NB4 (cell line): ENCODE results near the gene LCN6.

Source experiments
- DNase-seq: peaks from one replicate; pipeline ENCODE4 v3.0.0; 2010; ENCODE audit warnings: low read depth
- H3K4me3 ChIP-seq: one replicate; pipeline ENCODE4 v1.5.1; 2011; ENCODE audit warnings: mild to moderate bottlenecking, low read depth, low read length, moderate library complexity
- MYC ChIP-seq: IDR thresholded peaks from 2 replicates; pipeline ENCODE4 v1.6.1; 2011; ENCODE audit warnings: low read depth, low read length
- POLR2A ChIP-seq: IDR thresholded peaks from 2 replicates; pipeline ENCODE4 v1.6.1; 2011; ENCODE audit warnings: mild to moderate bottlenecking; ENCODE audit not compliant: insufficient read length; ENCODE audit errors: extremely low read depth
- TF ChIP-seq, protein P1 (sequence below): IDR thresholded peaks from 2 replicates; pipeline ENCODE4 v1.6.1; 2011; ENCODE audit warnings: low read depth, low read length
- TF ChIP-seq, protein P2 (sequence below): IDR thresholded peaks from one replicate; pipeline ENCODE4 v1.5.1; 2012; ENCODE audit warnings: low read depth, low read length

Gene LCN6

DNA sequence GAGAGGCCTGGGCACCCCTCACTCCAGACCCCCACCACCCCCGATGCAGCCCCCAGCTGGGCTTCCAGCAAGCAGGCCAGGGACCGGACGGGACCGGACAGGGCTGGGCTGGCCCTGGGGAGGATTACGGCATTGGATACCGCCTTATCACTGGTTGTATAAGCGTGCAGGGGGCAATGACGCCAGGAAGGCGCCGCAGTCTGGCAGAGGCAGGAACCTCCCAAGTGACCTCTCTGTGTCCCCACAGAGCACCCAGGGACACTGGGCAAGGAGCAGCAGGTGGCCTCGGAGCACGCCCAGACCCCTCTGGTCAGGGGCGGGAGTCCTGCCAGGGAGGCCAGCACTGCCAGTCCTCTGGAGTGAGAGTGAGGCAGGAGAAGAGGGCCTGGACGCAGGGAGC lies 16.7 kb upstream of the LCN6 start:
- no peak overlapping the region for H3K4me3 ChIP-seq
- TF ChIP-seq MYC, result no peak
- TF ChIP-seq, protein P1, sequence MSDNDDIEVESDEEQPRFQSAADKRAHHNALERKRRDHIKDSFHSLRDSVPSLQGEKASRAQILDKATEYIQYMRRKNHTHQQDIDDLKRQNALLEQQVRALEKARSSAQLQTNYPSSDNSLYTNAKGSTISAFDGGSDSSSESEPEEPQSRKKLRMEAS, result no peak
- TF ChIP-seq POLR2A, result no peak
- TF ChIP-seq, protein P2, sequence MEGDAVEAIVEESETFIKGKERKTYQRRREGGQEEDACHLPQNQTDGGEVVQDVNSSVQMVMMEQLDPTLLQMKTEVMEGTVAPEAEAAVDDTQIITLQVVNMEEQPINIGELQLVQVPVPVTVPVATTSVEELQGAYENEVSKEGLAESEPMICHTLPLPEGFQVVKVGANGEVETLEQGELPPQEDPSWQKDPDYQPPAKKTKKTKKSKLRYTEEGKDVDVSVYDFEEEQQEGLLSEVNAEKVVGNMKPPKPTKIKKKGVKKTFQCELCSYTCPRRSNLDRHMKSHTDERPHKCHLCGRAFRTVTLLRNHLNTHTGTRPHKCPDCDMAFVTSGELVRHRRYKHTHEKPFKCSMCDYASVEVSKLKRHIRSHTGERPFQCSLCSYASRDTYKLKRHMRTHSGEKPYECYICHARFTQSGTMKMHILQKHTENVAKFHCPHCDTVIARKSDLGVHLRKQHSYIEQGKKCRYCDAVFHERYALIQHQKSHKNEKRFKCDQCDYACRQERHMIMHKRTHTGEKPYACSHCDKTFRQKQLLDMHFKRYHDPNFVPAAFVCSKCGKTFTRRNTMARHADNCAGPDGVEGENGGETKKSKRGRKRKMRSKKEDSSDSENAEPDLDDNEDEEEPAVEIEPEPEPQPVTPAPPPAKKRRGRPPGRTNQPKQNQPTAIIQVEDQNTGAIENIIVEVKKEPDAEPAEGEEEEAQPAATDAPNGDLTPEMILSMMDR, result no peak
- no peak for DNase-seq

DNA sequence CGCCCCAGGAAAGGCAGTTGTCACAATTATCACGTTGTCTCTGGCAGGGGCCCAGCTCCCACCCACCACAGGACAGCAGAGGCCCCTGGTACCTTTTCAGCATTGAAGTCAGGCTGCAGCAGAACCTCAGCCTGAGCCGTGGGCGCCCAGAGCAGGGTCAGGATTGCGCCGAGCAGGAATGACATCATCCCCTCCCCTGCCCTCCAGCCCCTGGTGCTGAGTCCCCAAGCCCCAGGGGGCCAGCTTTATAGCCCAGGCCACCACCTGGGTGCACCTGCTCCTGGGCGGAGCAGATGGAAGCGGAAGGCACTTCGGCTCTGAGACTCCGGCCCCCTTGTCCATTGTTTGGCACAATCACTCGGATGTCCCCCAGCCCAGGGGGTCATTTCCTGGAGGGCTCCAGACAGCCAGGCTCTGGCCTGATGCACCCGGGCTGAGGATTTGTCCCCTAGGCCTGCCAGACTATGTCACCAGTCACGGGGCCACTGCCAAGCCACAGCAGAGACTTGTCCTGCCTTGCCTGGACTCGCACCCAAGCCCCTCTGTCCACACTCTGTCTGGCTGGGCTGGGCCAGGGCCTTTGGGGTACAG lies 16.1 kb upstream of the LCN6 start, which contains the start of gene LCN15:
TSS of gene LCN15 (minus strand) at position 218 of the 591 bp plus-strand sequence. CDS start at position 188, 30 bp downstream.
- TF ChIP-seq POLR2A (no peak), MYC (no peak)
- TF ChIP-seq, protein P1, result no peak
- TF ChIP-seq, protein P2, result no peak
- H3K4me3 ChIP-seq, result no peak within 1 kb of the TSS
- no peak for DNase-seq

DNA sequence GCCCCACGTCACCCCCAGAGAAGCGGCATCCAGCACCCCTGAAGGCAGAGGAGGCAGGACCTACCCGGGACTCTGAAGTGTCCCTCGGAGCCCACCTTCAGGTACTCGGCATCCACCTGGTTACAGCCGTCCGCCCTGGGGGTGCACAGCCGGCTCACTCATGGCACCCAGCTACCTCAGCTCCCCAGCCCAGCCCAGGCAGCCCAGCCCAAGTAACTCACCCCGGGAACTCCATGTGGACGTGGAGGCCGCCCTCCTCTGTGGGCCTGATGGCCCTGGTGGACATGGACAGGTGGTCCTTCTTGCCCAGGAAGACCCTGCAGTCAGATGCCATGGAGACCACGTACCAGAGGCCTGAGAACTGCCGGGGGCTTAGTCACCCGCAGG lies 15.3 kb upstream of the LCN6 start:
- no peak for TF ChIP-seq MYC
- TF ChIP-seq, protein P2, result no peak
- TF ChIP-seq, protein P1, result no peak
- TF ChIP-seq POLR2A, result no peak
- H3K4me3 ChIP-seq, result no peak overlapping the region
- no peak for DNase-seq

DNA sequence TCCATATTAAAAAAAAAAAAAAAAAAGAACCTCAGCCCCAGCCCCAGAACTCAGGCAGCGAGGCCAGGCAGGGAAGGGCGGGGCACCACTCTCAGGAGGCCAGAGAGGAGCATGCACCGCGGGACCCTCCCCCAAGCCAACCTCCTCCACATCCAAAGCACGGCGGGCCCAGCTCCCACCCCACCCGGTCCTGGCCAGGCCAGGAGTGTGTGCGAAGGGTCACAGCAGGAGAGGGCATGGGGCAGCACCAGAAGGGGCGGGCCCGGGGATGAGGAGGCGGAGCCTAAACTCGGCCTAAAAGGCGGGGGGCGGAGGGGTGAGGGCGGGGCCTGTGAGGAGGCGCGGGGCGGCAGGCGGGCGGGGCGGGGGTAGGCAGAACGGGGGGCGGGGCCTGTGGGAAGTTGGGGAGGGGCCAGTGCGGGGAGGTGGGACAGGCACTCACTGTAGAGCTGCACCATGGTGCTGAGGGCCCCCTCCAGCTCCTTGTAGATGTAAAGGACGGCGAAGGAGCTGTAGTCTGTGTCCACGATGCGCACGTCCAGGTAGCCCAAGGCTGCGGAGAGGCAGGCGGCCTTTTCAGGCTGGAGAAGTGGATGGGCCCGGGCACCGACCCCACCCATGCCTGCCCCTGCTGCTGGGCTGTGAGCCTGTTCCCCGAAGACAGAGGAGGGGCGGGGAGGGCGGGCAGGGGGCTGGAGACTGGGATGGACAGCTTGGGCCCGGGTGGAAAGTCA lies 14.8 kb upstream of the LCN6 start:
- H3K4me3 ChIP-seq, result no peak overlapping the region
- TF ChIP-seq, protein P2, result no peak
- TF ChIP-seq, protein P1, result no peak
- TF ChIP-seq MYC, result no peak
- no peak for TF ChIP-seq POLR2A
- DNase-seq, result peak; percentile 37

DNA sequence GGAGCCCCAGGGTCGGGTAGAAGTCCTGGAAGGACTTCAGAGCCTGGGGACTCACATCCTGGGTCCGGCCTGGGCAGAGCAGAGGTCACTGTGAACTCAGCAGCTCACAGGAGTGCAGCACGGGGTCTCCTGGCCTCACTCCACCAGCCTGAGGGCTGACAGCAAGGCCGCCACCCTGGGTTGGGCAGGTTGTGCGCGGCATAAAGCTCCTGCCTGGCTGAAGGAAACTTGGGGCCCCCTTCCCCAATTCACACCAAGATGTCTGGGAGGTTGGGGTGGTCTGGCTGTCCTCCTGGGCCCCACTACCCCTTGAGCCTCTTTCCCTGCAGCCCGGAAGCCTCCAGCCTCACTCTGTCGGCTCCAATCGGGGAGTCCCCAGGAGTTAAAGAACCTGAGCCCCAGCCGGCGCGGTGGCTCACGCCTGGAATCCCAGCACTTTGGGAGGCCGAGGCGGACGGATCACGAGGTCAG lies 13.9 kb upstream of the LCN6 start:
- H3K4me3 ChIP-seq, result no peak overlapping the region
- no peak for DNase-seq
- no peak for TF ChIP-seq POLR2A

DNA sequence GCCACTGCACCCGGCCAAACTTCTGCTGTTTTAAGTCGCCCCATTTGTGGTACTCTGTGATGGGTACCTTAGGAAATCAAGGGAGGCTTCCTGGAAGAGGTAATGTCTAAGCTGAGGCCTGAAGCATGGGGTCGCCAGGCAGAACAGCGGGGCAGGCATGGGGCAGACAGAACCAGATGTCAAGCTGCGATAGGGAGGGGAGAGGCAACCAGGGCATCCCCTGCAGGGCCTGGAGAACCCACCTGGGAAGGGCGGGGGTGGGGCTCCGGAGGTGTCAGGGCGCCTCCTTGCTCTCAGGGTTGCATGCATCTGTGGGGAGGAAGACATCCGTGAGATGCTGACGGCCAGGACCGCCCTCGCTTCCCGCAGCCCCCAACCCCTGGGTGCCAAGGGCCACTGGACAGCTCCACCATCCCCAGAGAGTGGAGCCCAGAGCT lies 13.2 kb upstream of the LCN6 start:
- DNase-seq, result no peak
- TF ChIP-seq, protein P1, result no peak
- TF ChIP-seq, protein P2, result no peak
- TF ChIP-seq MYC, result no peak
- no peak for TF ChIP-seq POLR2A
- H3K4me3 ChIP-seq, result no peak overlapping the region
